H7 (cell line): Measurements from ENCODE around the gene MTPN. TPM values are rescaled to one million over a fixed set of nuclear protein-coding genes. Genes with fewer than 3 reads are reported as not detected.

Experiments
- DNase-seq: peaks from one replicate; pipeline ENCODE4 v3.0.0; 2012
- H3K27me3 ChIP-seq: 2 replicates; pipeline ENCODE4 v1.6.0; 2011; ENCODE audit warnings: mild to moderate bottlenecking, low read length; ENCODE audit not compliant: control insufficient read depth, insufficient read depth
- H3K36me3 ChIP-seq: replicated peaks from 2 replicates; pipeline ENCODE4 v1.5.1; 2011; ENCODE audit warnings: low read length; ENCODE audit not compliant: control insufficient read depth, insufficient read depth
- H3K4me3 ChIP-seq: 2 replicates; pipeline ENCODE4 v1.5.1; 2011; ENCODE audit warnings: low read depth, mild to moderate bottlenecking, control low read depth, low read length, moderate library complexity; ENCODE audit not compliant: insufficient read depth
- total RNA-seq: library from RNA; depleted of rRNA; stranded (reverse); fragments of >200 nt; shearing (Covaris generic); gene quantifications from 2 replicates; pipeline ENCODE4 v1.2.3, GENCODE V29; 2014; rRNA removed

Gene MTPN
- total RNA-seq: 70.0 and 70.4 TPM in 2 replicates

- Histone ChIP-seq H3K36me3 (no peaks in the 10 kb centered on the region), H3K4me3 (peak within 1 kb of the TSS; percentile 89), H3K27me3 (no peaks in the 10 kb centered on the region)
- peak; percentile 86 for DNase-seq
These were observed at the start of gene MTPN for GRCh38 chr7:135977007-135977741. MTPN (minus strand) TSS chr7:135977359; CDS start chr7:135977100, 259 bp downstream.

GRCh38 chr7:136026209-136026608, 49.0 kb upstream of the MTPN start:
- H3K27me3 ChIP-seq: no peaks in the 10 kb centered on the region
- no peak overlapping the region for H3K4me3 ChIP-seq
- no peak for DNase-seq
- H3K36me3 ChIP-seq: no peaks in the 10 kb centered on the region

GRCh38 chr7:136023134-136023869, 46.1 kb upstream of the MTPN start:
- H3K4me3 ChIP-seq: no peak overlapping the region
- no peaks in the 10 kb centered on the region for H3K36me3 ChIP-seq
- no peak for DNase-seq
- H3K27me3 ChIP-seq: no peaks in the 10 kb centered on the region

GRCh38 chr7:136020556-136020955, 43.4 kb upstream of the MTPN start:
- Histone ChIP-seq H3K36me3 (no peaks in the 10 kb centered on the region), H3K4me3 (no peak overlapping the region), H3K27me3 (no peaks in the 10 kb centered on the region)
- no peak for DNase-seq

- no peak overlapping the region for H3K4me3 ChIP-seq
- no peak for DNase-seq
- H3K27me3 ChIP-seq: no peaks in the 10 kb centered on the region
- no peaks in the 10 kb centered on the region for H3K36me3 ChIP-seq
These were observed 40.9 kb upstream of the MTPN start for GRCh38 chr7:136018104-136018503.

GRCh38 chr7:136016649-136017395, 39.7 kb upstream of the MTPN start:
- no peak overlapping the region for H3K4me3 ChIP-seq
- H3K36me3 ChIP-seq: no peaks in the 10 kb centered on the region
- no peaks in the 10 kb centered on the region for H3K27me3 ChIP-seq
- DNase-seq: no peak

- H3K27me3 ChIP-seq: no peaks in the 10 kb centered on the region
- no peak for DNase-seq
- no peak overlapping the region for H3K4me3 ChIP-seq
- H3K36me3 ChIP-seq: no peaks in the 10 kb centered on the region
These were observed 38.5 kb upstream of the MTPN start for GRCh38 chr7:136015638-136016037.

GRCh38 chr7:136014659-136015058, 37.5 kb upstream of the MTPN start:
- Histone ChIP-seq H3K4me3 (no peak overlapping the region), H3K36me3 (no peaks in the 10 kb centered on the region), H3K27me3 (no peaks in the 10 kb centered on the region)
- no peak for DNase-seq

- no peak for DNase-seq
- H3K36me3 ChIP-seq: no peaks in the 10 kb centered on the region
- no peaks in the 10 kb centered on the region for H3K27me3 ChIP-seq
- H3K4me3 ChIP-seq: no peak overlapping the region
These were observed 35.1 kb upstream of the MTPN start for GRCh38 chr7:136012238-136012637.

- DNase-seq: peak; percentile 28
- Histone ChIP-seq H3K36me3 (no peaks in the 10 kb centered on the region), H3K27me3 (no peaks in the 10 kb centered on the region), H3K4me3 (no peak overlapping the region)
These were observed 32.4 kb upstream of the MTPN start for GRCh38 chr7:136009488-136010079.

- H3K27me3 ChIP-seq: no peaks in the 10 kb centered on the region
- DNase-seq: no peak
These were observed 29.0 kb upstream of the MTPN start for GRCh38 chr7:136006208-136006607.

GRCh38 chr7:136004083-136004482, 26.9 kb upstream of the MTPN start:
- Histone ChIP-seq H3K36me3 (no peaks in the 10 kb centered on the region), H3K27me3 (no peaks in the 10 kb centered on the region), H3K4me3 (no peak overlapping the region)
- no peak for DNase-seq

More at GRCh38 chr7:136006208-136006607, 29.0 kb upstream of the MTPN start:
- Histone ChIP-seq H3K4me3 (no peak overlapping the region), H3K36me3 (no peaks in the 10 kb centered on the region)

GRCh38 chr7:136002802-136003201, 25.6 kb upstream of the MTPN start:
- no peak for DNase-seq
- H3K27me3 ChIP-seq: no peaks in the 10 kb centered on the region
- no peak overlapping the region for H3K4me3 ChIP-seq
- H3K36me3 ChIP-seq: no peaks in the 10 kb centered on the region

- no peaks in the 10 kb centered on the region for H3K27me3 ChIP-seq
- no peaks in the 10 kb centered on the region for H3K36me3 ChIP-seq
- H3K4me3 ChIP-seq: no peak overlapping the region
- no peak for DNase-seq
These were observed 23.2 kb upstream of the MTPN start for GRCh38 chr7:136000288-136000913.
